Measurements from ENCODE around the gene TTC23.
"Not testable (repeated sequence)": the region's sequence is repeated elsewhere in the genome, so short reads cannot be mapped to it uniquely, and the experiment has no call there.

TTC23 gene

GRCh38 chr15:99118801-99119546 is 130.4 kb downstream of the TTC23 start:
- peaks cover 0 to 8% (median 0%) of the 10 kb centered on the region in 11 experiments; a peak in 1 of 22 replicates for H4K20me1 ChIP-seq

GRCh38 chr15:99118258-99118632 is 131.1 kb downstream of the TTC23 start:
- no peak overlapping the region for H3K9ac ChIP-seq
- H4K20me1 ChIP-seq: peaks cover 0 to 7% (median 0%) of the 10 kb centered on the region in 11 experiments; a peak in 1 of 22 replicates
- H3K27me3 ChIP-seq: no peaks in the 10 kb centered on the region
- no peak for TF ChIP-seq Cebpa-rat (IDR thresholded peaks at IDR 0.05)
- H3K4me2 ChIP-seq: no peak overlapping the region
- H3K36me3 ChIP-seq: no peaks in the 10 kb centered on the region
- H3K27ac ChIP-seq: no peak overlapping the region
- no peaks in the 10 kb centered on the region for H3K9me3 ChIP-seq (replicated peaks in 1 of 11)
- no peak overlapping the region for H3K4me3 ChIP-seq
- H3K4me1 ChIP-seq: peaks cover 3 to 26% (median 19%) of the 10 kb centered on the region in 10 experiments

More at GRCh38 chr15:99118801-99119546, 130.4 kb downstream of the TTC23 start:
- H3K9me3 ChIP-seq (replicated peaks in 1 of 11): no peaks in the 10 kb centered on the region
- no peaks in the 10 kb centered on the region for H3K27me3 ChIP-seq
- no peak overlapping the region for H3K4me2 ChIP-seq
- peaks cover 10 to 33% (median 27%) of the 10 kb centered on the region in 10 experiments for H3K4me1 ChIP-seq
- H3K27ac ChIP-seq: no peak overlapping the region
- no peak for TF ChIP-seq Cebpa-rat (IDR thresholded peaks at IDR 0.05)
- no peak overlapping the region for H3K9ac ChIP-seq
- H3K4me3 ChIP-seq: no peak overlapping the region
- no peaks in the 10 kb centered on the region for H3K36me3 ChIP-seq

GRCh38 chr15:99117563-99118257 is 131.7 kb downstream of the TTC23 start:
- no peak overlapping the region for H3K9ac ChIP-seq
- TF ChIP-seq Cebpa-rat (IDR thresholded peaks at IDR 0.05): no peak
- no peaks in the 10 kb centered on the region for H3K36me3 ChIP-seq
- H3K4me1 ChIP-seq: peaks cover 0 to 21% (median 15%) of the 10 kb centered on the region in 10 experiments; a peak in 17 of 20 replicates
- no peaks in the 10 kb centered on the region for H3K9me3 ChIP-seq (replicated peaks in 1 of 11)
- no peak overlapping the region for H3K27ac ChIP-seq
- no peaks in the 10 kb centered on the region for H3K27me3 ChIP-seq
- no peak overlapping the region for H3K4me3 ChIP-seq
- H3K4me2 ChIP-seq: no peak overlapping the region
- peaks cover 0 to 7% (median 0%) of the 10 kb centered on the region in 11 experiments; a peak in 1 of 22 replicates for H4K20me1 ChIP-seq

GRCh38 chr15:99117111-99117510 is 132.3 kb downstream of the TTC23 start:
- Histone ChIP-seq H3K9ac (no peak overlapping the region), H3K27ac (no peak overlapping the region), H3K27me3 (no peaks in the 10 kb centered on the region), H3K36me3 (no peaks in the 10 kb centered on the region), H3K4me2 (no peak overlapping the region), H3K9me3 (replicated peaks in 1 of 11) (no peaks in the 10 kb centered on the region), H3K4me3 (no peak overlapping the region), H4K20me1 (peaks cover 0 to 7% (median 0%) of the 10 kb centered on the region in 11 experiments; a peak in 1 of 22 replicates), H3K4me1 (peaks cover 0 to 15% (median 12%) of the 10 kb centered on the region in 10 experiments; a peak in 14 of 20 replicates)
- TF ChIP-seq Cebpa-rat (IDR thresholded peaks at IDR 0.05): no peak

GRCh38 chr15:99115300-99116215 is 133.8 kb downstream of the TTC23 start:
- no peak for TF ChIP-seq Cebpa-rat (IDR thresholded peaks at IDR 0.05)
- Histone ChIP-seq H3K4me2 (no peak overlapping the region), H3K27ac (no peak overlapping the region), H3K36me3 (no peaks in the 10 kb centered on the region), H3K27me3 (no peaks in the 10 kb centered on the region), H3K4me3 (no peak overlapping the region), H3K9me3 (replicated peaks in 1 of 11) (no peaks in the 10 kb centered on the region), H3K9ac (no peak overlapping the region), H4K20me1 (no peaks in the 10 kb centered on the region; a peak in 1 of 22 replicates), H3K4me1 (peaks cover 0 to 8% (median 0%) of the 10 kb centered on the region in 10 experiments; a peak in 1 of 20 replicates)

- Histone ChIP-seq H3K4me1 (0 out of 20 replicates have a peak, but pooled peaks cover 0 to 8% (median 0%) of the 10 kb centered on the region in 10 experiments), H3K27ac (no peak overlapping the region), H3K9ac (no peak overlapping the region), H4K20me1 (no peaks in the 10 kb centered on the region; a peak in 1 of 22 replicates), H3K4me3 (no peak overlapping the region), H3K27me3 (no peaks in the 10 kb centered on the region), H3K36me3 (no peaks in the 10 kb centered on the region), H3K9me3 (replicated peaks in 1 of 11) (no peaks in the 10 kb centered on the region), H3K4me2 (no peak overlapping the region)
- no peak for TF ChIP-seq Cebpa-rat (IDR thresholded peaks at IDR 0.05)
These were observed 134.7 kb downstream of the TTC23 start for GRCh38 chr15:99114511-99115299.

- Histone ChIP-seq H3K4me3 (no peak overlapping the region), H3K4me2 (no peak overlapping the region), H3K27ac (no peak overlapping the region), H3K9me3 (replicated peaks in 1 of 11) (no peaks in the 10 kb centered on the region), H3K4me1 (peaks cover 0 to 8% (median 0%) of the 10 kb centered on the region in 10 experiments; a peak in 1 of 20 replicates), H4K20me1 (no peaks in the 10 kb centered on the region), H3K27me3 (no peaks in the 10 kb centered on the region; a peak in 1 of 22 replicates), H3K36me3 (no peaks in the 10 kb centered on the region), H3K9ac (no peak overlapping the region)
- no peak for TF ChIP-seq Cebpa-rat (IDR thresholded peaks at IDR 0.05)
These were observed 135.7 kb downstream of the TTC23 start for GRCh38 chr15:99113547-99114271.

- H3K4me3 ChIP-seq; H3K9ac ChIP-seq; H3K27ac ChIP-seq; H3K36me3 ChIP-seq; H3K9me3 ChIP-seq (replicated peaks in 1 of 11); H3K4me2 ChIP-seq; H4K20me1 ChIP-seq: not testable (repeated sequence)
- H3K4me1 ChIP-seq: peaks cover 0 to 28% (median 17%) of the 10 kb centered on the region in 10 experiments; a peak in 16 of 20 replicates
- H3K27me3 ChIP-seq: peaks cover 5 to 10% (median 9%) of the 10 kb centered on the region in 11 experiments
These were observed 137.7 kb downstream of the TTC23 start for GRCh38 chr15:99111641-99112040.
